CD4-positive, alpha-beta memory T cell (primary cell): ENCODE data around the gene RSRC2. TPM values are rescaled to one million over a fixed set of nuclear protein-coding genes. Genes with fewer than 3 reads are reported as not detected.
"Not testable (repeated sequence)": the region's sequence is repeated elsewhere in the genome, so short reads cannot be mapped to it uniquely, and the experiment has no call there.

Source experiments
- CTCF ChIA-PET: fragments of 350-600 bp; sonication (Branson Sonifier 250); formaldehyde crosslinking; loops from one replicate; lab custom pipeline; 2021; ENCODE audit warnings: inconsistent platforms; ENCODE audit not compliant: partially characterized antibody; lab: Charles Lee
- POLR2A ChIA-PET: fragments of 350-600 bp; sonication (Branson Sonifier 250); formaldehyde crosslinking; loops from one replicate; lab custom pipeline; 2021; ENCODE audit not compliant: partially characterized antibody; lab: Charles Lee
- DNase-seq, 5 donors: peaks; one replicate each; pipeline versions ENCODE4 v3.0.0 to v3.0.0-alpha.2; 2020 to 2022; ENCODE audit warnings: mixed read lengths in 1 of 5
- H3K27ac ChIP-seq: one replicate; pipeline ENCODE4 v1.7.0; 2013; ENCODE audit warnings: low read depth, low read length
- H3K27me3 ChIP-seq: 2 replicates; pipeline ENCODE4 v1.7.0; 2013; ENCODE audit warnings: mild to moderate bottlenecking, low read length, moderate library complexity; ENCODE audit not compliant: insufficient read depth
- H3K36me3 ChIP-seq: 2 replicates; pipeline ENCODE4 v1.7.0; 2013; ENCODE audit warnings: mild to moderate bottlenecking, low read length, moderate library complexity; ENCODE audit not compliant: insufficient read depth
- H3K4me1 ChIP-seq: 2 replicates; pipeline ENCODE4 v1.7.0; 2013; ENCODE audit warnings: mild to moderate bottlenecking, low read length, moderate library complexity; ENCODE audit not compliant: insufficient read depth
- H3K4me3 ChIP-seq, 2 donors: one replicate each; pipeline ENCODE4 v1.7.0; 2013; ENCODE audit warnings: low read length in 2 of 2, mild to moderate bottlenecking in 1 of 2
- H3K9me3 ChIP-seq, 2 donors: one replicate each; pipeline ENCODE4 v1.7.0; 2013; ENCODE audit warnings: low read length in 2 of 2, control low read depth in 1 of 2; ENCODE audit not compliant: control insufficient read depth in 1 of 2
- H3K27ac Mint-ChIP-seq, 7 donors: one replicate each; pipeline ENCODE4 v1.8.0; 2020 to 2021; ENCODE audit warnings: mixed read lengths in 7 of 7, mild to moderate bottlenecking in 6 of 7, inconsistent platforms in 3 of 7, moderate library complexity in 3 of 7
- H3K27me3 Mint-ChIP-seq, 2 donors: one replicate each; pipeline ENCODE4 v1.8.0; 2020 to 2021; ENCODE audit warnings: mixed read lengths in 2 of 2
- H3K36me3 Mint-ChIP-seq, 2 donors: one replicate each; pipeline ENCODE4 v1.8.0; 2020 to 2021; ENCODE audit warnings: mixed read lengths in 2 of 2, inconsistent platforms in 1 of 2, mild to moderate bottlenecking in 1 of 2
- H3K4me1 Mint-ChIP-seq, 4 donors: one replicate each; pipeline ENCODE4 v1.8.0; 2020 to 2021; ENCODE audit warnings: mixed read lengths in 4 of 4, mild to moderate bottlenecking in 1 of 4
- H3K4me3 Mint-ChIP-seq, 8 donors: one replicate each; pipeline ENCODE4 v1.8.0; 2020 to 2021; ENCODE audit warnings: mixed read lengths in 8 of 8, mild to moderate bottlenecking in 7 of 8, moderate library complexity in 6 of 8, inconsistent platforms in 3 of 8
- H3K9me3 Mint-ChIP-seq, 8 donors: one replicate each; pipeline ENCODE4 v1.8.0; 2020 to 2021; ENCODE audit warnings: mixed read lengths in 8 of 8, mild to moderate bottlenecking in 5 of 8, inconsistent platforms in 3 of 8, moderate library complexity in 1 of 8
- intact Hi-C: fragments of 100-400 bp; cut with micrococcal nuclease; formaldehyde crosslinking; loops from one replicate; pipeline ENCODE4 v1.15.1; 2023
- polyA plus RNA-seq, 2 donors: library from polyadenylated mRNA; unstranded; fragments of 300-500 nt; fragmentation: Illumina TruSeq; gene quantifications; one replicate each; pipeline ENCODE4 v1.2.3, GENCODE V29; 2021
- total RNA-seq, 2 experiments: library from RNA; stranded (reverse); gene quantifications; one replicate each; pipeline ENCODE4 v1.2.3, GENCODE V29; 2021

Gene RSRC2
- total and polyA plus RNA-seq, 4 experiments from 2014 or later: 16.1 to 141 (median 93.8) TPM

- no peak overlapping the region for H3K4me3 ChIP-seq
- no peak overlapping the region for H3K27ac ChIP-seq
- peaks cover 39 to 64% of the 10 kb centered on the region in 2 donors for H3K36me3 Mint-ChIP-seq
- no peaks in the 10 kb centered on the region for H3K27me3 ChIP-seq
- peak overlapping the region in 2 of 7 donors; percentile 35 to 39 for H3K27ac Mint-ChIP-seq
- H3K4me3 Mint-ChIP-seq: no peak overlapping the region
- intact Hi-C loops: no loop called here
- DNase-seq: no peak
- peaks cover 5 to 13% (median 7%) of the 10 kb centered on the region in 4 donors for H3K4me1 Mint-ChIP-seq
- CTCF ChIA-PET: interaction anchor here (1.1 to 1.8 kb wide), 5 partner anchors 9 to 89 kb away, joined by 3 to 6 read pairs (median 5); no protein-coding TSS in a partner anchor
- POLR2A ChIA-PET: interaction anchor here (1.8 kb wide), 1 partner anchor 12 kb away, joined by 5 read pairs; the partner anchor contains the start of gene ZCCHC8
- H3K9me3 ChIP-seq: no peaks in the 10 kb centered on the region
- no peaks in the 10 kb centered on the region for H3K9me3 Mint-ChIP-seq
- peaks cover 45% of the 10 kb centered on the region for H3K36me3 ChIP-seq
- H3K4me1 ChIP-seq: no peaks in the 10 kb centered on the region
- H3K27me3 Mint-ChIP-seq: no peaks in the 10 kb centered on the region
Observed at GRCh38 chr12:122489038-122489437, 37.7 kb downstream of the RSRC2 start.

- POLR2A ChIA-PET: interaction anchor here (1.8 kb wide), 1 partner anchor 13 kb away, joined by 5 read pairs; the partner anchor contains the start of gene ZCCHC8
Observed at GRCh38 chr12:122487807-122488206, 38.9 kb downstream of the RSRC2 start.

DNA sequence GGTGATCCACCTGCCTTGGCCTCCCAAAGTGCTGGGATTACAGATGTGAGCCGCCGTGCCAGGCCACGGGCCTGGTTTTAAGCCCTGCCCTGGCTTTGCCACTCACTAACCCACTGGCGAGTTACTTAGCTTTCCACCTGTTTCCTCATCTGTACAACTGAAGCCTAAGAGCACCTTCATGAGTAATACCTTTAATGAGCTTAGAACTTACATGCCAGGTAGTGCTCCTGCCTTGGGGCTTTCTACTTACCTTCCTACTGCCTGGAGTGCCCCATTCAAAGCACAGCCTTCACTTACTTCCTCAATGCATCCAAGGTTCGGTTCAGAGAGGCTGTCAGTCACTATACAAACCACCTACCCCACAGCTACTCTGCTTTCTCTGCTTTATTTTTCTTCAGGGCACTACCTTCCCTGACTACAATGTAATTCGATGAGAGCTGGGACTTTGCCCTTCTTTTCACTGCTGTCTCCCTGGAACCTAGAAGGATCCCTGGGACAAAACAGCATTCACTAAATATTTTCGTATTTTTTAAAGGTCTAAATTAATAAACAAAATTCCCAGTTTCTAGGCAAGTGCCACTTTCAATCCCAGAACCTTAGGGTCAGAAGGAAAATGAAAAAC lies 39.8 kb downstream of the RSRC2 start:
- Histone ChIP-seq H3K27me3 (no peaks in the 10 kb centered on the region), H3K36me3 (peaks cover 39% of the 10 kb centered on the region), H3K4me1 (no peaks in the 10 kb centered on the region), H3K27ac (no peak overlapping the region), H3K4me3 (no peak overlapping the region), H3K9me3 (no peaks in the 10 kb centered on the region)
- peak overlapping the region in 2 of 7 donors; percentile 57 to 89 for H3K27ac Mint-ChIP-seq
- H3K36me3 Mint-ChIP-seq: peaks cover 40 to 70% of the 10 kb centered on the region in 2 donors
- peaks cover 3 to 11% (median 6%) of the 10 kb centered on the region in 4 donors for H3K4me1 Mint-ChIP-seq
- intact Hi-C loops: no loop called here
- H3K9me3 Mint-ChIP-seq: no peaks in the 10 kb centered on the region
- H3K27me3 Mint-ChIP-seq: no peaks in the 10 kb centered on the region
- DNase-seq: no peak
- ChIA-PET CTCF (interaction anchor here (0.8 to 2.2 kb wide), 4 partner anchors 10 to 87 kb away, joined by 3 to 11 read pairs (median 4); no protein-coding TSS in a partner anchor), POLR2A (interaction anchor here (0.8 kb wide), 1 partner anchor 14 kb away, joined by 3 read pairs; the partner anchor contains the start of gene ZCCHC8)
- no peak overlapping the region for H3K4me3 Mint-ChIP-seq

More at GRCh38 chr12:122487807-122488206, 38.9 kb downstream of the RSRC2 start:
- H3K27ac Mint-ChIP-seq, H3K4me3 ChIP-seq, H3K27ac ChIP-seq, intact Hi-C loops, H3K9me3 Mint-ChIP-seq, H3K27me3 Mint-ChIP-seq, H3K4me3 Mint-ChIP-seq, H3K9me3 ChIP-seq, H3K4me1 ChIP-seq, H3K27me3 ChIP-seq, DNase-seq: not testable (repeated sequence)
- Mint-ChIP-seq H3K4me1 (peaks cover 6 to 13% (median 7%) of the 10 kb centered on the region in 4 donors), H3K36me3 (peaks cover 45 to 72% of the 10 kb centered on the region in 2 donors)
- CTCF ChIA-PET: interaction anchor here (1.5 kb wide), 1 partner anchor 16 kb away, joined by 5 read pairs; no protein-coding TSS in a partner anchor
- H3K36me3 ChIP-seq: peaks cover 46% of the 10 kb centered on the region

- H3K27me3 Mint-ChIP-seq, H3K27ac ChIP-seq, H3K4me3 Mint-ChIP-seq, intact Hi-C loops, H3K4me1 Mint-ChIP-seq, H3K9me3 Mint-ChIP-seq, H3K4me3 ChIP-seq, H3K4me1 ChIP-seq, H3K27me3 ChIP-seq, H3K9me3 ChIP-seq, DNase-seq: not testable (repeated sequence)
- ChIA-PET CTCF (interaction anchor here (0.8 to 2.2 kb wide), 4 partner anchors 10 to 87 kb away, joined by 3 to 11 read pairs (median 4); no protein-coding TSS in a partner anchor), POLR2A (interaction anchor here (0.8 kb wide), 1 partner anchor 15 kb away, joined by 3 read pairs; the partner anchor contains the start of gene ZCCHC8)
- Mint-ChIP-seq H3K36me3 (peaks cover 41 to 68% of the 10 kb centered on the region in 2 donors), H3K27ac (peak overlapping the region in 1 of 7 donors; percentile 57)
- H3K36me3 ChIP-seq: peaks cover 40% of the 10 kb centered on the region
Observed at GRCh38 chr12:122486360-122486759, 40.4 kb downstream of the RSRC2 start.

DNA sequence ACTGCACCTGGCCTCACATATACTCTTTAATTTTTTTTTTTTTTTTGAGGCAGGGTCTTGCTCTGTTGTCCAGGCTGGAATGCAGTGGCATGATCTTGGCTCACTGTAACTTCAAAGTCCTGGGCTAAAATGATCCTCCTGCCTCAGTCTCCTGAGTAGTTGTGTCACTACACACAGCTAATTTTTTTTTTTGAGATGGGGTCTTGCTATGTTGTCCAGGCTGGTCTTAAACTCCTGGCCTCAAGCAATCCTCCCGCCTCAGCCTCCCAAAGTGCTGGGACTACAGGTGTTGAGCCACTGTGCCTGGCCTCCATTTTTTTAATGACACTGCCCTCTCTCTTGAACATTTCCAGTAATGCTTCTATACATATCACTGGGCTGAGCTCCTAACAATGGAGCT lies 42.4 kb downstream of the RSRC2 start:
- H3K4me3 Mint-ChIP-seq, H3K4me3 ChIP-seq, intact Hi-C loops, H3K27ac ChIP-seq, H3K4me1 Mint-ChIP-seq, DNase-seq, H3K9me3 Mint-ChIP-seq, H3K27me3 Mint-ChIP-seq, H3K4me1 ChIP-seq, H3K9me3 ChIP-seq, H3K27me3 ChIP-seq: not testable (repeated sequence)
- CTCF ChIA-PET: interaction anchor here (1.0 to 2.9 kb wide), 2 partner anchors 24 to 84 kb away, joined by 3 to 8 read pairs; no protein-coding TSS in a partner anchor
- POLR2A ChIA-PET: interaction anchor here (1.9 kb wide), 1 partner anchor 17 kb away, joined by 7 read pairs; the partner anchor contains the start of gene ZCCHC8
- H3K36me3 ChIP-seq: peaks cover 51% of the 10 kb centered on the region
- H3K36me3 Mint-ChIP-seq: peaks cover 45 to 69% of the 10 kb centered on the region in 2 donors
- H3K27ac Mint-ChIP-seq: peak overlapping the region in 5 of 7 donors; percentile 3 to 82 (median 15)

GRCh38 chr12:122483969-122484368 lies 42.8 kb downstream of the RSRC2 start:
- Histone ChIP-seq H3K4me3 (no peak overlapping the region), H3K9me3 (no peaks in the 10 kb centered on the region), H3K27me3 (no peaks in the 10 kb centered on the region), H3K4me1 (no peaks in the 10 kb centered on the region), H3K36me3 (peaks cover 48% of the 10 kb centered on the region), H3K27ac (no peak overlapping the region)
- no peak overlapping the region for H3K4me3 Mint-ChIP-seq
- H3K4me1 Mint-ChIP-seq: peaks cover 0 to 6% (median 4%) of the 10 kb centered on the region in 4 donors
- intact Hi-C loops: no loop called here
- H3K27ac Mint-ChIP-seq: peak overlapping the region in 4 of 7 donors; percentile 1 to 49 (median 30)
- H3K36me3 Mint-ChIP-seq: peaks cover 40 to 68% of the 10 kb centered on the region in 2 donors
- ChIA-PET POLR2A (interaction anchor here (1.9 kb wide), 1 partner anchor 17 kb away, joined by 7 read pairs; the partner anchor contains the start of gene ZCCHC8), CTCF (interaction anchor here (1.0 to 2.9 kb wide), 2 partner anchors 24 to 84 kb away, joined by 3 to 8 read pairs; no protein-coding TSS in a partner anchor)
- DNase-seq: no peak
- no peaks in the 10 kb centered on the region for H3K27me3 Mint-ChIP-seq
- H3K9me3 Mint-ChIP-seq: no peaks in the 10 kb centered on the region

GRCh38 chr12:122481861-122482260 lies 44.9 kb downstream of the RSRC2 start:
- no peaks in the 10 kb centered on the region for H3K9me3 Mint-ChIP-seq
- Histone ChIP-seq H3K9me3 (no peaks in the 10 kb centered on the region), H3K27ac (no peak overlapping the region), H3K27me3 (no peaks in the 10 kb centered on the region), H3K4me3 (no peak overlapping the region), H3K36me3 (peaks cover 46% of the 10 kb centered on the region), H3K4me1 (no peaks in the 10 kb centered on the region)
- peak overlapping the region in 1 of 7 donors; percentile 51 for H3K27ac Mint-ChIP-seq
- H3K27me3 Mint-ChIP-seq: no peaks in the 10 kb centered on the region
- ChIA-PET POLR2A (no interaction called here), CTCF (interaction anchor here (0.9 kb wide), 1 partner anchor 10 kb away, joined by 4 read pairs; no protein-coding TSS in a partner anchor)
- peaks cover 48 to 71% of the 10 kb centered on the region in 2 donors for H3K36me3 Mint-ChIP-seq
- no peak overlapping the region for H3K4me3 Mint-ChIP-seq
- no peak for DNase-seq
- peaks cover 0 to 6% (median 2%) of the 10 kb centered on the region in 4 donors for H3K4me1 Mint-ChIP-seq
- intact Hi-C loops: no loop called here
